Esophagus (tissue), 2 donors: ENCODE measurements around the gene ZBED4. TPM values are rescaled to one million over a fixed set of nuclear protein-coding genes. Genes with fewer than 3 reads are reported as not detected.

Experiments used
- H3K27ac ChIP-seq, 2 donors: one replicate each; pipeline ENCODE4 v1.5.1; 2013; ENCODE audit warnings: low read depth in 2 of 2, mild to moderate bottlenecking in 2 of 2, inconsistent platforms in 1 of 2, low read length in 1 of 2, moderate library complexity in 1 of 2
- H3K27me3 ChIP-seq, 2 donors: one replicate each; pipeline ENCODE4 v1.6.1; 2013; ENCODE audit warnings: low read length in 2 of 2, control low read depth in 1 of 2, mild to moderate bottlenecking in 1 of 2; ENCODE audit not compliant: insufficient read depth in 2 of 2, control insufficient read depth in 1 of 2
- H3K36me3 ChIP-seq, 2 donors: one replicate each; pipeline ENCODE4 v1.6.1; 2013; ENCODE audit warnings: low read length in 1 of 2; ENCODE audit not compliant: control insufficient read depth in 2 of 2, insufficient read depth in 2 of 2
- H3K4me1 ChIP-seq, 2 donors: one replicate each; pipeline ENCODE4 v1.6.1; 2013; ENCODE audit warnings: low read length in 1 of 2; ENCODE audit not compliant: control insufficient read depth in 2 of 2, insufficient read depth in 2 of 2
- H3K4me3 ChIP-seq, 2 donors: one replicate each; pipeline ENCODE4 v1.5.1; 2013; ENCODE audit warnings: low read length in 2 of 2, mild to moderate bottlenecking in 2 of 2, low read depth in 1 of 2, moderate library complexity in 1 of 2
- H3K9me3 ChIP-seq, 2 donors: one replicate each; pipeline ENCODE4 v1.6.1; 2013; ENCODE audit warnings: mild to moderate bottlenecking in 2 of 2, low read depth in 1 of 2, low read length in 1 of 2, moderate library complexity in 1 of 2; ENCODE audit not compliant: control insufficient read depth in 2 of 2, insufficient read depth in 1 of 2
- WGBS, 2 donors: extraction: QIAGEN DNeasy Blood & Tissue Kit; methylation state at CpG; one replicate each; pipeline ENCODE4 v1.1.7; 2013; 5-methylcytosine and 5-hydroxymethylcytosine counted together
- polyA plus RNA-seq, 2 donors: library from polyadenylated mRNA; stranded (reverse); fragments of 200-250 nt; gene quantifications; one replicate each; pipeline ENCODE4 v1.2.3, GENCODE V29; 2013
- donor health status: healthy with polysubstance abuse.
- donor health status: Bipolar disorder and iron deficiency.

Gene ZBED4
- polyA plus RNA-seq, 2 donors: 4.7 to 4.9 TPM

- H3K27ac ChIP-seq: peak overlapping the region; percentile 90 to 96
- no peaks in the 10 kb centered on the region for H3K9me3 ChIP-seq
- H3K27me3 ChIP-seq: no peaks in the 10 kb centered on the region
- H3K4me3 ChIP-seq: peak overlapping the region; percentile 82 to 88
- WGBS, 2 donors: 12 to 14% methylated on average over 31 of the region's 31 CpGs
- H3K4me1 ChIP-seq: peaks cover 4 to 27% of the 10 kb centered on the region in 2 donors
- H3K36me3 ChIP-seq: peaks cover 12 to 35% of the 10 kb centered on the region in 2 donors
Measured at GRCh38 chr22:49825944-49826602, 27.6 kb upstream of the ZBED4 start.

- Histone ChIP-seq H3K9me3 (no peaks in the 10 kb centered on the region), H3K27ac (peak overlapping the region; percentile 90 to 96), H3K27me3 (no peaks in the 10 kb centered on the region), H3K4me3 (peak overlapping the region; percentile 82 to 88), H3K36me3 (peaks cover 12 to 32% of the 10 kb centered on the region in 2 donors), H3K4me1 (peaks cover 4 to 27% of the 10 kb centered on the region in 2 donors)
- WGBS, 2 donors: 0 to 1% methylated on average over 67 to 86 of the region's 86 CpGs
Measured at GRCh38 chr22:49826603-49827270, 26.9 kb upstream of the ZBED4 start.

GRCh38 chr22:49827271-49827852, 26.3 kb upstream of the ZBED4 start:
- H3K4me3 ChIP-seq: peak overlapping the region; percentile 82 to 88
- 0% methylated on average over 27 to 110 of the region's 110 CpGs for WGBS, 2 donors
- no peaks in the 10 kb centered on the region for H3K27me3 ChIP-seq
- peaks cover 12 to 28% of the 10 kb centered on the region in 2 donors for H3K36me3 ChIP-seq
- H3K27ac ChIP-seq: peak overlapping the region; percentile 90 to 96
- no peaks in the 10 kb centered on the region for H3K9me3 ChIP-seq
- peaks cover 4 to 27% of the 10 kb centered on the region in 2 donors for H3K4me1 ChIP-seq

GRCh38 chr22:49827853-49828598, 25.6 kb upstream of the ZBED4 start, which contains the start of gene BRD1:
Gene BRD1 (minus strand): TSS chr22:49827873. CDS start chr22:49824317, 3,556 bp downstream.
- 18 to 36% methylated on average over 26 to 54 of the region's 54 CpGs for WGBS, 2 donors
- H3K4me1 ChIP-seq: peaks cover 4 to 28% of the 10 kb centered on the region in 2 donors

GRCh38 chr22:49828599-49828965, 25.1 kb upstream of the ZBED4 start:
- no peaks in the 10 kb centered on the region for H3K9me3 ChIP-seq
- peaks cover 4 to 18% of the 10 kb centered on the region in 2 donors for H3K36me3 ChIP-seq
- no peaks in the 10 kb centered on the region for H3K27me3 ChIP-seq
- 87 to 93% methylated on average over 14 of the region's 14 CpGs for WGBS, 2 donors
- no peak overlapping the region for H3K4me3 ChIP-seq
- H3K27ac ChIP-seq: peak overlapping the region in 1 of 2 donors; percentile 17
- H3K4me1 ChIP-seq: peaks cover 4 to 27% of the 10 kb centered on the region in 2 donors

More at GRCh38 chr22:49827853-49828598, 25.6 kb upstream of the ZBED4 start, which contains the start of gene BRD1:
- Histone ChIP-seq H3K9me3 (no peaks in the 10 kb centered on the region), H3K27ac (peak within 1 kb of the TSS; percentile 90 to 96), H3K27me3 (no peaks in the 10 kb centered on the region), H3K4me3 (peak within 1 kb of the TSS; percentile 82 to 88), H3K36me3 (peaks cover 8 to 24% of the 10 kb centered on the region in 2 donors)

- Histone ChIP-seq H3K9me3 (no peaks in the 10 kb centered on the region), H3K36me3 (peaks cover 0 to 13% of the 10 kb centered on the region in 2 donors), H3K27ac (peak overlapping the region in 1 of 2 donors; percentile 14), H3K27me3 (no peaks in the 10 kb centered on the region), H3K4me3 (no peak overlapping the region), H3K4me1 (peaks cover 4 to 27% of the 10 kb centered on the region in 2 donors)
- WGBS, 2 donors: 94 to 96% methylated on average over 17 of the region's 17 CpGs
Measured at GRCh38 chr22:49829044-49829853, 24.4 kb upstream of the ZBED4 start.

- Histone ChIP-seq H3K36me3 (no peaks in the 10 kb centered on the region), H3K27ac (peak overlapping the region; percentile 95 to 97)
Measured at GRCh38 chr22:49833340-49834007, 20.2 kb upstream of the ZBED4 start.

GRCh38 chr22:49838771-49839717, 14.6 kb upstream of the ZBED4 start:
- Histone ChIP-seq H3K36me3 (no peaks in the 10 kb centered on the region), H3K9me3 (no peaks in the 10 kb centered on the region), H3K27me3 (no peaks in the 10 kb centered on the region), H3K4me1 (no peaks in the 10 kb centered on the region), H3K27ac (no peak overlapping the region), H3K4me3 (no peak overlapping the region)
- 70 to 73% methylated on average over 27 to 29 of the region's 29 CpGs for WGBS, 2 donors

More at GRCh38 chr22:49833340-49834007, 20.2 kb upstream of the ZBED4 start:
- Histone ChIP-seq H3K9me3 (no peaks in the 10 kb centered on the region), H3K4me3 (no peak overlapping the region), H3K4me1 (peaks cover 0 to 10% of the 10 kb centered on the region in 2 donors), H3K27me3 (no peaks in the 10 kb centered on the region)
- 52 to 58% methylated on average over 11 of the region's 11 CpGs for WGBS, 2 donors
